Endodermal cell (in vitro differentiated cells): Measurements from ENCODE around the gene PLB1. TPM values are rescaled to one million over a fixed set of nuclear protein-coding genes. Genes with fewer than 3 reads are reported as not detected.

ENCODE experiments used
- DNase-seq: peaks from one replicate; pipeline ENCODE4 v3.0.0-alpha.2; 2017
- H3K27ac ChIP-seq: 2 replicates; pipeline ENCODE4 v1.5.1; 2013; ENCODE audit warnings: mild to moderate bottlenecking, low read depth, low read length, moderate library complexity
- H3K27me3 ChIP-seq: 2 replicates; pipeline ENCODE4 v1.6.1; 2013; ENCODE audit warnings: mild to moderate bottlenecking, low read length, moderate library complexity; ENCODE audit not compliant: insufficient read depth, control insufficient read depth, poor library complexity, severe bottlenecking
- H3K36me3 ChIP-seq: 2 replicates; pipeline ENCODE4 v1.7.0; 2013; ENCODE audit warnings: mild to moderate bottlenecking, low read length, moderate library complexity; ENCODE audit not compliant: control insufficient read depth, insufficient read depth
- H3K4me1 ChIP-seq: one replicate; pipeline ENCODE4 v1.7.0; 2013; ENCODE audit warnings: low read length; ENCODE audit not compliant: control insufficient read depth, insufficient read depth
- H3K4me3 ChIP-seq: 2 replicates; pipeline ENCODE4 v1.5.1; 2013; ENCODE audit warnings: mild to moderate bottlenecking, low read length, moderate library complexity
- H3K9ac ChIP-seq: 2 replicates; pipeline ENCODE4 v1.6.1; 2013; ENCODE audit warnings: mild to moderate bottlenecking, low read length, moderate library complexity; ENCODE audit not compliant: poor library complexity, severe bottlenecking; ENCODE audit errors: extremely low read depth
- H3K9me3 ChIP-seq: 2 replicates; pipeline ENCODE4 v1.6.1; 2013; ENCODE audit warnings: mild to moderate bottlenecking, low read length, moderate library complexity; ENCODE audit not compliant: control insufficient read depth
- H3K27ac Mint-ChIP-seq: 2 replicates; pipeline ENCODE4 v1.8.0; 2020; ENCODE audit warnings: mixed read lengths
- H3K27me3 Mint-ChIP-seq: 2 replicates; pipeline ENCODE4 v1.8.0; 2021; ENCODE audit warnings: mild to moderate bottlenecking, mixed read lengths; ENCODE audit not compliant: insufficient read depth
- H3K36me3 Mint-ChIP-seq: 2 replicates; pipeline ENCODE4 v1.8.0; 2020; ENCODE audit warnings: low read depth, mixed read lengths
- H3K4me1 Mint-ChIP-seq: 2 replicates; pipeline ENCODE4 v1.8.0; 2020; ENCODE audit warnings: mixed read lengths
- H3K4me3 Mint-ChIP-seq: 2 replicates; pipeline ENCODE4 v1.8.0; 2020; ENCODE audit warnings: mild to moderate bottlenecking, moderate library complexity, mixed read lengths
- H3K9me3 Mint-ChIP-seq: 2 replicates; pipeline ENCODE4 v1.8.0; 2020; ENCODE audit warnings: mild to moderate bottlenecking, mixed read lengths
- CTCF ChIP-seq: fragments of 200-600 bp; sonication (generic); conservative IDR thresholded peaks from 2 replicates; pipeline ENCODE4 v1.5.0; 2021; ENCODE audit warnings: antibody characterized with exemption, mild to moderate bottlenecking
- WGBS, 2 experiments: methylation state at CpG; one replicate each; pipeline versions ENCODE4 v1.1.5 to v1.1.7; 2013; ENCODE audit warnings: missing lambda C conversion rate in 2 of 2, mixed read lengths in 1 of 2; ENCODE audit not compliant: insufficient coverage in 1 of 2, insufficient read length in 1 of 2; 5-methylcytosine and 5-hydroxymethylcytosine counted together
- total RNA-seq, 2 donors: library from RNA; stranded (reverse); fragmentation: NEBNext Ultra II Directional in 1 of 2; extraction: Animal tissue kit (Norgen Biotek cat#: 25700) in 1 of 2; gene quantifications; 2 replicates in 1 of 2; 3 replicates in 1 of 2; pipeline ENCODE4 v1.2.1, GENCODE V29; 2021

Gene PLB1
- total RNA-seq, 2 donors from 2014 or later: 0.35 to 0.38 TPM

GRCh38 chr2:28628506-28628905 is 132.6 kb downstream of the PLB1 start:
- Histone ChIP-seq H3K27ac (no peak overlapping the region), H3K27me3 (no peaks in the 10 kb centered on the region), H3K9ac (no peak overlapping the region), H3K4me3 (no peak overlapping the region), H3K36me3 (no peaks in the 10 kb centered on the region), H3K4me1 (no peaks in the 10 kb centered on the region), H3K9me3 (no peaks in the 10 kb centered on the region)
- Mint-ChIP-seq H3K27ac (no peak overlapping the region), H3K4me3 (no peak overlapping the region), H3K36me3 (no peaks in the 10 kb centered on the region), H3K4me1 (peaks cover 15% of the 10 kb centered on the region), H3K9me3 (no peaks in the 10 kb centered on the region), H3K27me3 (no peaks in the 10 kb centered on the region)
- no peak for TF ChIP-seq CTCF
- no peak for DNase-seq
- WGBS, 2 experiments: 94 to 100% methylated on average over 4 to 8 of the region's 8 CpGs

GRCh38 chr2:28628987-28629386 is 133.1 kb downstream of the PLB1 start:
- H3K9me3 ChIP-seq: no peaks in the 10 kb centered on the region
- WGBS, 2 experiments: 87 to 100% methylated on average over 1 to 5 of the region's 5 CpGs
- Mint-ChIP-seq H3K4me1 (peaks cover 19% of the 10 kb centered on the region), H3K9me3 (no peaks in the 10 kb centered on the region), H3K27ac (no peak overlapping the region), H3K27me3 (no peaks in the 10 kb centered on the region), H3K36me3 (no peaks in the 10 kb centered on the region), H3K4me3 (no peak overlapping the region)
- H3K4me1 ChIP-seq: no peaks in the 10 kb centered on the region
- TF ChIP-seq CTCF: no peak
- H3K27me3 ChIP-seq: no peaks in the 10 kb centered on the region
- H3K27ac ChIP-seq: no peak overlapping the region
- H3K36me3 ChIP-seq: no peaks in the 10 kb centered on the region
- no peak for DNase-seq
- no peak overlapping the region for H3K9ac ChIP-seq
- no peak overlapping the region for H3K4me3 ChIP-seq

DNA sequence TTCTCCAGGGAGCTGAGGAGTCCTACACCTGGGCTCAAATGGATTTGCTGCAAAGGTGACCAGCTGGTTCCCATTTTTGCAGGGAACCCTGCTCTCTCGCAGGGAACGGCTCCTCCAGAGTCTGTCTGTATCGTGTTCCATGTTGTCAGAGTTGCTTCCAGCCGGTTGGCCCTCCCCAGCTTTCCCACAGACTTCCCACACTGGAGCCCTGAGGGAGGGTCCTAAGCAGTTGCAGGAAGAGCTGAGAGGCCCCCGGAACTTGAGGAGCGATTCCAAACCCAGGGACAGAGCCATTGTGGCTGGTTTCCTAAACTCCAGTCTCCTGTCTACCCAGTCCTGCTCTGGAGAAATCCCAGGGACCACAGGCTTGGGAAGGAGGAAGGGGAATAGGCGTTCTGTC is 134.1 kb downstream of the PLB1 start:
- H3K9me3 ChIP-seq: no peaks in the 10 kb centered on the region
- no peaks in the 10 kb centered on the region for H3K9me3 Mint-ChIP-seq
- no peak for TF ChIP-seq CTCF
- H3K27ac ChIP-seq: no peak overlapping the region
- no peak overlapping the region for H3K4me3 Mint-ChIP-seq
- DNase-seq: no peak
- peaks cover 12% of the 10 kb centered on the region for H3K4me1 Mint-ChIP-seq
- H3K36me3 ChIP-seq: no peaks in the 10 kb centered on the region
- no peaks in the 10 kb centered on the region for H3K4me1 ChIP-seq
- H3K27me3 Mint-ChIP-seq: no peaks in the 10 kb centered on the region
- H3K27ac Mint-ChIP-seq: no peak overlapping the region
- H3K36me3 Mint-ChIP-seq: no peaks in the 10 kb centered on the region
- H3K4me3 ChIP-seq: no peak overlapping the region
- H3K9ac ChIP-seq: no peak overlapping the region
- no peaks in the 10 kb centered on the region for H3K27me3 ChIP-seq
- 90 to 94% methylated on average over 4 to 7 of the region's 7 CpGs for WGBS, 2 experiments
